CD4-positive, alpha-beta T cell treated with Interleukin-17A for 1 hour (primary cell): ENCODE data around the gene PKHD1.

Experiments used
- DNase-seq: peaks from one replicate; pipeline ENCODE4 v3.0.0-alpha.2; 2020

The PKHD1 gene

GRCh38 chr6:52102405-52102804 is 15.0 kb upstream of the PKHD1 start:
- no peak for DNase-seq

- no peak for DNase-seq
These were observed 11.3 kb upstream of the PKHD1 start for GRCh38 chr6:52098721-52099120.

- no peak for DNase-seq
These were observed 2.4 kb upstream of the PKHD1 start for GRCh38 chr6:52089758-52090348.

GRCh38 chr6:52086741-52087140 is 672 bp downstream of the PKHD1 start:
- no peak for DNase-seq

GRCh38 chr6:52081237-52081636 is 6.2 kb downstream of the PKHD1 start:
- DNase-seq = no peak

GRCh38 chr6:52077961-52078625 is 9.3 kb downstream of the PKHD1 start:
- no peak for DNase-seq

GRCh38 chr6:52077180-52077884 is 10.1 kb downstream of the PKHD1 start:
- no peak for DNase-seq

- DNase-seq = no peak
These were observed 10.6 kb downstream of the PKHD1 start for GRCh38 chr6:52076791-52077179.

GRCh38 chr6:52074716-52075115 is 12.7 kb downstream of the PKHD1 start:
- no peak for DNase-seq

- no peak for DNase-seq
These were observed 13.3 kb downstream of the PKHD1 start for GRCh38 chr6:52074155-52074554.

GRCh38 chr6:52065621-52066020 is 21.8 kb downstream of the PKHD1 start:
- no peak for DNase-seq

- DNase-seq = peak; percentile 69
These were observed 23.6 kb downstream of the PKHD1 start for GRCh38 chr6:52063584-52064344.

- DNase-seq = no peak
These were observed 25.9 kb downstream of the PKHD1 start for GRCh38 chr6:52061481-52061880.

- no peak for DNase-seq
These were observed 27.6 kb downstream of the PKHD1 start for GRCh38 chr6:52059821-52060220.

- DNase-seq = no peak
These were observed 32.0 kb downstream of the PKHD1 start for GRCh38 chr6:52055451-52055850.

GRCh38 chr6:52053038-52053695 is 34.2 kb downstream of the PKHD1 start:
- no peak for DNase-seq

GRCh38 chr6:52050051-52050405 is 37.4 kb downstream of the PKHD1 start:
- no peak for DNase-seq

- peak; percentile 32 for DNase-seq
These were observed 38.0 kb downstream of the PKHD1 start for GRCh38 chr6:52049252-52050050.

GRCh38 chr6:52046456-52046855 is 41.0 kb downstream of the PKHD1 start:
- no peak for DNase-seq

GRCh38 chr6:52045481-52045880 is 41.9 kb downstream of the PKHD1 start:
- no peak for DNase-seq

GRCh38 chr6:52045033-52045432 is 42.4 kb downstream of the PKHD1 start:
- no peak for DNase-seq
